HG03354 (cell line): Measurements from ENCODE around the gene SPEF1.

Experiments used
- ATAC-seq: cut with Tn5 transposase; IDR thresholded peaks from one replicate; pipeline ENCODE4 v1.9.1; 2021; ENCODE audit warnings: mild to moderate bottlenecking; ENCODE audit not compliant: unreplicated experiment, poor library complexity, severe bottlenecking

The SPEF1 gene

DNA sequence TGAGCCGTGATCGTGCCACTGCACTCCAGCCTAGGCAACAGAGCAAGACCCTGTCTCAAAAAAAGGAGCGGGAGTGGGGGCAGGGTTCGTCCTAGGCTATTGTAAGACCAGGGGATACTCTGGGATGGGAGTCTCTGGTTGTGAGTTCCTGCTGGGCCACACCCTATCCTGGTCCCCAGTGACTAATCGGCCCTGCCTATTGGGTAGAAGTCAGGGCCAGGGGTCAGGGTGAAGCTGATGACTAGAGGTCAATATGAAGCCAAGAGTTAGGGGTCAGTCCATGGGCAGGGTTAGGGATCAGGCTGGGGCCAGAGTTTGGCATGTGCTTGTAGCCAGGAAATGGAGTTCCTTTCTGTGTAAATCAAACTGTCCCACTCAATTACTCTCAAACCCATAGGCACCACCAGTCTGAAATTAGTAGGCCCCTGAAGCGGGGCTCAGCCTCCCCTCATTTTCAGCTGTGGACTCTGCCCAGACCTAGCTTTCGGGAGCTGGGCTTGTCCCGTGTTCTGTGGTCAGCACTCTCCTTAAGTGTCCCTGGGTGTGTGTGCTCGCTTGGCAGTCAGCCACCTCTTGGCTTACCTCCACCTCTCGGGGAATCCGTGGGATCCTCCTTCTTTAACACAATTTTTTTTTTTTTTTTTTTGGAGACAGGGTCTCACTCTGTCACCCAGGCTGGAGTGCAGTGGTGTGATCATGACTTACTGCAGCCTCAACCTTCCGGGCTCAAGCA is 47.0 kb downstream of the SPEF1 start:
- ATAC-seq: no peak

DNA sequence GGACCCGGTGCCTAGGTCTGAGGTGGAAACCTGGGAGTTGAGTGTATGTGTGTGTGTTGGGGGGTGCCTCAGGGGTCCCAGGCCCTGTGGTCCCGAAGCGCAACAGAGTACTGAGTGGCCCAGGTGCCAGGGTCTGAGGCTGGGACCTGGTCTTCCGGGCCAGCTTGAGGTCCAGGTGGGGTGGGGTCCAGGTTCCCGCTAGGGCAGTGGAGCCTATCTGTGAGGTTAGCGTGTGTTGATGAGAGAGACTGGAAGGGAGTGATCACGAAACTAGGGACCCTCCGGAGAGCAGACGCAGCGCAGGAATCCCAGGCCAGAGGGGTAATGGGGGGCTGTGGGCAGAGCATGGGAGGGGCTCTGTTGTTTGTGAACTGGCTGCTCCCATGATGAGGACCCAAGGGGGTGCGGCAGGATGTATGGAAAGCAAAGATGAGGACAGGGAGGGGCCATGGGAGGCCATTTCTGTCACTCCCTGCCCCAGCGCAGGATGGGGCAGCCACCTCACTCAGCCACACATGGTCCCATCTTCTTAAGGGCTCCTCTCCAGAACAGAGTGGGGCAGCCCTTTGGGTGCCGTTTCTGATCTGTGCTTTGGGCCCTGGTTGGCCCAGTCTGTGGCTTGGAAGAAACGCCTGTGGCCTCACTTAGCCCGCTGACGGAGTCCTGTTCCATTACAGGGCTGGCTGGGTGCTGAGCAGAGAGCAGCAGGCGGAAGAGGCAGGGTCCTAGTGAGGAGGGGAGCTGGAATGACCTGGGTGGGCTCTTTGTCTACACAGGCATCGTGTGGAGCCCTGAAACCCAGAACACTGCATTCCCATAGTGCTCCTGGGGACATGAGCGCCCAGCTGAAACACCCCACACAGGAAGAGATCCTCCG is 47.9 kb downstream of the SPEF1 start:
- no peak for ATAC-seq

DNA sequence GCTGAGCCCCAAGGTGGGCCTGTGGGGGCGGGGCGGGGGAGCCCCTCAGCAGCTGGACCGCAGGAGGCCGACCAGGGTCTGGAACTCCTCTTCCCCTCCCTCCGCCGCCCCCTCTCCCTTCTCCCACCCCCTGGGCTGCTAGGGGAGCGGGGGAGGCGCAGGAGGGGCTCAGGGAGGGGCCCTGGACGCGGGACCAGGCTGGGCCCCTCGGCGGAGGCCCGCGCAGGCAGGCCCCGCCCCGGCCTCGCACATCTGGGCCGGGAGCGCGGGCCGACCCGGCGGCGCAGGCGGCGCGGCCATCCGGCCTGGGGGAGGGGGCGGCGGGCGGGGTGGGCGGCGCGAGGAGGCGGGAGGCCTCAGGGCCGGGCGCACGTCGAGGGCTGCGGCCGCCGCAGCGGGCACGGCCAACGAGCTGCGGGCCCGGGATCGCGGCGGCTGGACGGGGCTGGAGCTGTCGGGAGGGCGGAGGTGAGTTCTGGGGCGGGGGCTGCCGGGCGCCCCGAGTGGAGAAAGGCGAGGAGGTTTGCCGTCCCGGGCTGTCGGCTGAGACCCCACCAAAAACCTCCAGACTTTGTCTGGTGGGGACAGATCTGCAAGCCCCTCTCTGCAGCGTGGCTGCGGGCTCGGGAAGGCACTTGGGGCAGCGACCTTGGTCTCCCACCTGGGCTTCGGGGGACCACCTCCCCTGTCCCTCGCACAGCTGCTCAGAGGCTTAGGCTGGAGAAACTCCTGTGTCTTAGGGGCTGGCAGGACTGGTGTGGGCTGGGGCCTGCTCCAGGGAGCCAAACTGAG is 48.7 kb downstream of the SPEF1 start, which contains the start of gene HSPA12B:
Gene HSPA12B (plus strand): TSS at position 359 of the 792 bp plus-strand sequence. CDS start 5,990 bp downstream, outside the sequence.
- ATAC-seq: no peak

DNA sequence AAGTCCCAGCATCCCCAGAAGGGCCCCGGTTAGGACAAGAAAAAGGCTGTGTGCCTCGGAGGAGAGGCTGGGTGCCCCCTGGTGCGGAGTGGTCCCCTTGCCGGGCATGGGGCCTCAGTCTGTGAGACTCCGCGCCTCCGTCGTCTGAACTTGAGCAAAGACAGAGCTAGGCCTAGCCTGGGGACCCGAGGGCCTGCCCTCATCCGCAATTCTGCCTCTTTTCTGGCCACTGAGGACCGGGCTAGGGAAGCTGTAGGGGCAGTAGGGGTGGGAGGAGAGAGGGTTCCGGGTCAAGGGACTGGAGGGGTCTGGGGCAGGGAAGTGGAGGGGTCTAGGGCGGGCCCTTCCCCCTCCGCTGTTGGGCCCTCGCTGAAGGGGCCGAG is 49.3 kb downstream of the SPEF1 start:
- ATAC-seq: no peak

DNA sequence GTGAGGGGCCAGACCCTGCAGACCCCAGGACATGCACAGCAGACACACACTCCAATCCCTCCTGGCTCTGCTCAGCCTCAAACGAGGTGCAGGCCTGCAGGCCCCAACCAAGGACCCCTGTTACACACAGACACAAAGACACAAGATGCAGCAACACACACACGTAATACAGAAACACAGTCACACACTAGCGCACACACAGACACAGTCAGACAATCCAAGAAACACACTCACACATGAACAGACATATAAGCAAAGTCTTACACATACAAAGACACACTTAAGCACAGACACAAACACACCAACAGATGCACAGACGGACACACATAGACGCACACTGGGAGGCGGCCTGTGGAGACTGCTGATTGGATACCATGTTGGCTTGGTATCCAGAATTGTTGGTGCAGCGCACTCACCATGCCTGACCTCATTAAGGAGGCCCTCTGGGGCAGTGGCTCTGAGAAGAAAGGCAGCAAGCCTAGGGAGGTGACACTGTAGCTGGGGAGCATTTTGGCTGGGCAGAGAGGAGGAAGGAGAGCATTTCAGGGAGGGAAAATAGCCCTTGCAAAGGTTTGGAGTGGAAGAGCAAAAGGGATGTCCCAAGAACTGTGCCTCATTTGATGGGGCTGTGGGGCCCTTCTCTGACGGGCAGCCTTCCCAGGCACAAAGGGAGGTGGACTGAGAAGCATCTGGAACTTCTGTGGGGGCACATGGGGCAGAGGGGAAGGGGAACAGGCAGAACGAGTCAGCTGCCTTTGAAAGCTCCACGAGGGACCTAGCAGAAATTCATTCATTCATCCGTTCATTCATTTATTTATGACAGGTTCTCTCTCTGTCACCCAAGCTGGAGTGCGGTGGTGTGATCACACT is 50.2 kb downstream of the SPEF1 start:
- ATAC-seq: no peak

DNA sequence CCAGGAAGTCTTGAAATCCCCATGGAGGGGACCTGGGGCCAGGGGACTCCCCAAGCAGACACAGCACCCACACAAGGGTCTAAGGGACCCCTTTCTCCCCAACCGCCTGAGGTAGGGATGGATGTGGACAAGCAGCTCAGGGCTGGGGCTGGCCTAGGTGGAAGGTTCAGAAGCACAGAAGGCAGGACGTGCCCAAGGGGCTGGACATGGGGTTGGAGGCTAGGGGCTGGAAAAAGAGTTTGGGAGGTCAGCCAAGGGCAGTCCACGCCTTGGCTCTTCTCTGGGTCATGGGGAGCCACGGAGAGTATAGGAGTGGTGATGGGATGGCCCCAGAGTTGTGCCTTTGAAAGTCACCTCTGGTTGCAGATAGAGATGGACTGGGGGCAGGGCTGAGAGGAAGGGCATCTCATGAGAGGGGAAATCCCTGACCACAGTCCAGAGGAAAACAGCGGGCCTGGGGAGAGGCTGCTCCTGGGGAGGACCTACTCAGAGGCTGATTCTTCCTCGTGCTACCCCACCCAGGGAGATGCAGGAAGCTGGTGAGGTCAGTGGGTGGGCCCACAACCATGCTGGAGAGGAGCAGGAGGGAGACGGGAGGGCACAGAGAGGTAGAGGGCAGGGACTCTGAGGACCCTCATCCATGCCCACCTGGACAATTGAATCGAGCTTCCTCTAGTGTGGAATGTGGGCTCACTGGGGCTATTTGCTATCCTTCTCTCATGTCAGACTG is 51.3 kb downstream of the SPEF1 start:
- no peak for ATAC-seq

DNA sequence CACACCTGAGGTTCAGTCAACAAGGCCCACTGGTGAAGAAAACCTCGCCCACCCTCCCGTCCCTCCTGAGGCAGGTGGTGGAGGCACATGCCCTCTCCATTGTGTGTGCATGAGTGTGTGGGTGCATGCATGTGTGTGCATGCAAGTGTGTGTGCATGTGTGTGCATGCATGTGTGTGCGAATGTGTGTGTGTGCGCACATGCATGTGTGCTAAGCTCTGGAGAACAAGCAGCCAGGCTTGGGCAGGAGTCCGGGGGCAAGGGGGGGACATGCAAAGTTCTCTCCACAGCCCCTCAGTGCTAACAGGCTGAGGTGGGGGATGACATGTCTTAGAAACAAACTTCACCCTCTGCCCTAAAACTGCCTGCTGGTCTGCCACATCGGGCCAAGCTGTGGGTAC is 51.9 kb downstream of the SPEF1 start:
- ATAC-seq: no peak

DNA sequence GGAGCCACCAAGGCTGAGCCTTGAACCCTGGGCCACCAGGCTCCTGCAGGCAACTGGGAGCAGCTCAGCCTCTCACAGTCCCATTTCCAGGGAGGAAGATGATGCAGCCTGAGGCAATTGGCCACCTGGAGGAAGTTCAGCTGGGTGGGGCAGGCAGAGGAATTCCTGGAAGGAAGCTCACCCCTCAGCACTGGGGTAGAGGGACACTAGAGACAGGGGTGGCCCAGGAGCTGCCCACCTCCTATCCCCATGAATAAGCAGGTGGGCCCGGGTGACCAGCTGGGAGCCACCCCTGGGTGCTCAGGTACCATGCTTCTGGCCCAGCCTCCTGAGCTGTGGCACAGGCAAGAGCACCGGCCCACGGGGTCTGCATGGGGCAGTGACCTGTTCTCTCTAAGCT is 52.4 kb downstream of the SPEF1 start:
- no peak for ATAC-seq

DNA sequence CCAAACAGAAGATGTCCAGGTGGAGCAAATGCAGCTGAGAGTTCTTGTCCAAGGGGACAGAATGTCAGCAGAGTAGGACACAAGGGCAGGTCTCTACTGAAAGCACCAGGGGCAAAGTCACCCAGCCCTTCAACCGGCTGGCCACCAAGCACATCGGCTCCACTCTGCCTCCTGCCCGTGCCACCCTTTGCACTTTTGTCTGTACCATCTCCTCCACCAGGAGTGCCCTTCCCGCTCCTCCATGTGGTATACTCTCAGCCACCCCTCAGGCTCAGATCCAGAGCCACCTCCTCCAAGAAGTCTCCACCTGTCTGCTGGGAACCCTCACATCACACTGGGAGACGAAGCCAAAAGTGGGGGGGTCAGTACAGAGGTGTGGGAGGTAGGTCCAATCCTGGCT is 52.9 kb downstream of the SPEF1 start:
- ATAC-seq: no peak
